Amniotic stem cell (primary cell): ENCODE measurements around the gene TRAPPC13.
"Not testable (repeated sequence)": the region's sequence is repeated elsewhere in the genome, so short reads cannot be mapped to it uniquely, and the experiment has no call there.

Experiments used
- DNase-seq: peaks from one replicate; lab custom pipeline; 2025; lab: John Stamatoyannopoulos, UW

The TRAPPC13 gene

GRCh38 chr5:65676056-65676455, 51.2 kb downstream of the TRAPPC13 start:
- not testable (repeated sequence) for DNase-seq

- DNase-seq, result no peak
Measured at GRCh38 chr5:65682148-65682547, 57.3 kb downstream of the TRAPPC13 start.

DNA sequence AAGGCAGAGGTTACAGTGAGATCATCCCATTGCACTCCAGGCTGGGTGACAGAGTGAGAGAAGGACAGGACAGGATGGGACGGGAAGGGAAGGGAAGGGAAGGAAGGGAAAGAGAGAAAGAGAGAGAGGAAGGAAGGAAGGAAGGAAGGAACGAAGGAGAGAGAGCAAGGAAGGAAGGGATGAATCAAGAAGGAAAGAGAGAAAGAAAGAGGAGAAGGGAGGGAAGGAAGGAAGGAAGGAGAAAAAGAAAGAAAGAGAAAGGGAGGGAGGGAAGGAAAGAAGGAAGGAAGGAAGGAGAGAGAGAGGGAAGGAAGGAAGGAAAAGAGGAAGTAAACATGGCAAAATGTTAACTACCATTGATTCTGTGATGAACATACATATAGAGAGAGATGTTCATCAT, 68.3 kb downstream of the TRAPPC13 start:
- no peak for DNase-seq

- DNase-seq, result no peak
Measured at GRCh38 chr5:65695162-65695755, 70.4 kb downstream of the TRAPPC13 start.

GRCh38 chr5:65695896-65696295, 71.1 kb downstream of the TRAPPC13 start:
- no peak for DNase-seq

DNA sequence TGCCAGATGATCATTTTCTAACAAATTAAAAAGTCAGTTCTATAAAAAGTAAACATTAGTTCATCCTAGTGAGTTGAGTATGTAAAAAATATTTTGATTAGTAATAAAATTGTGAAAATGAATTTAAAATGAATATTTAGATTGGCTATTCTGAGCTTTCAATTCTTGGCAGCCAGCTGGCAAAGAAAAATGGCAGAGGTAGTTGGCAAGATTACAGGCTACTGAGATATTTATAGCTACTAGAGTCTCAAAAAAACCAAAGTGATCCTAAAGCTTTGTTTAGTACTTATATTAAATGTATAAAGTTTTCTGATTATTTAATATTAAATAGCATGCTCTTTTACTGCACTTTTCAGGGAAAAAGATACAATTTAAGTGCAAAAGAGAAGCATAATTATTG, 72.1 kb downstream of the TRAPPC13 start:
- no peak for DNase-seq

DNA sequence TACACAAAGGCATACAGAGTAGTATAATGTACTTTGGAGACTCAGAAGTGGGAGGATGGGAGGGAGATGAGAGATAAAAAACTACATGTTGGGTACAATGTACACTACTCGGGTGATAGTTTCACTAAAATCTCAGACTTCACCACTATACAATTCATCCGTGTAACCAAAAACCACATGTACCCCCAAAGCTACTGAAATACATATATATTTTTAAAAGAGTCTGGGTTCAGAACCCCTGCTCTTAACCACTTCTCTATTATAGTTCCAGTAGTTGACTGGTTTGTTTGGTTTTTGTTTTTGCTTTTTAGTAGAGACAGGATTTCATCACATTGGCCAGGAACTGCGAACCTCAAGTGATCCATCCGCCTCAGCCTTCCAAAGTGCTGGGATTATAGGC, 74.5 kb downstream of the TRAPPC13 start:
- no peak for DNase-seq

- no peak for DNase-seq
Measured at GRCh38 chr5:65702036-65702435, 77.2 kb downstream of the TRAPPC13 start.

DNA sequence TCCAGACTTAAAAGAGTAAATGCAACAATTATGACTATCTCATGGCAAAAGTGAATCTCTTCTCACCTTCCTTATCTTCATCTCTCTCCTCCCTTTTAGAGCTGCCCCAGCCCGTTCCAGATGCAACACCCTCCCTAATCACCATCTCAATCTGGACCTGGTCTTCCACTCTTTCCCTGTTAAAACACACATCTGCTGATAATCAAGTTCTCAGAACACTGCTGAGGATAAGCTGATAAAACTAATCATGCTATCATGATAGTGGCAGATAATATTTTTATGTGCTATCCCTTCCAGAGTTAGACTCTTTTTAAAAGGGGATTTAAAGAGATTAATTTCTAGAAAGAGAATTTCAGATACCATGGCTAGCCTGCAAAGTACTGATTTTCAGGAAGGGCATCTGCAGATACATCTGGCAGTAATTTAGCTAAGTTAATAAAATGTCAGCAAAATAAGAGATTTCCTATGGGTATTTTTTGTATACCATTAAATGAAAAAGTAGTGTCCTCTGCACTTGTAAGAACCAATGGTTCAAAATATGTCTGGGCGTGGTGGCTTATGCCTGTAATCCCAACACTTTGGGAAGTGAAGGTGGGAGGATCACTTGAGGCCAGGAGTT, 79.9 kb downstream of the TRAPPC13 start:
- no peak for DNase-seq

DNA sequence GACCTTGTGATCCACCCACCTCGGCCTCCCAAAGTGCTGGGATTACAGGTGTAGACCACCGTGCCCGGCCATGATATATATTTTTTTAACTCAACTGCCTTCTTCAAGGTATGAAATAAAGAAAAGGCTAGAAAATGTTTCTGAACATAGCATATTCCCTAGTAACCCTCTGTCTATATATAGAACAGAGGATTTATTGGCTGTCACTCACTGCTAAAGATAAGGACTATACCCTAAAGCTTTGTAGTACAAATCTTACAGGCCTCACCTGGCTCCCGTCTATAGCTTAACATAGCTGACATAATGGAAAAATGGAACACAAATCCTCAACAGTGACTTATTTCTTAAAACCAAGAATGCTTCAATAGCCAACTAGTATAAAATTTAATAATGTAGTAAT, 82.8 kb downstream of the TRAPPC13 start:
- no peak for DNase-seq

DNA sequence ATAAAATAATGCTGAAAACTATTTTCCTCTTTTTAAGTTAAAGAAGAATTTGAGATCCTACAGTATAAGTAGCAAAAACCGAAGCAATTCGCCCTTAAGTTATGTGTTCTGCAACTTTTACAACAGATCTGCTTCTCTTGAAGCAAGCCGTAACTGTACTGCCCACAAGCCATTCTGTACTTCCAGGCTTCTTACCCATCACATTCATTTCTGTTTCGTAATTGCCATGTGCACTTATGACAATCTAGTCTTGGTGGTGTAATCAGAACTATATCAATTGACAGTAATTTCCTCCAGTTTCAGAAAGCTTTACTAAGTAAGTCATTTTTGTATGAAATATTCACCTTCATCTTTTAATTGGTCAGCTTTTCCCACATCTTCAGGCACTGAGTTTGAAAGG, 83.3 kb downstream of the TRAPPC13 start:
- DNase-seq, result no peak
